KMS-11 (cell line): ENCODE measurements around the gene OR5M8.

Source experiments
- H2AFZ ChIP-seq: fragments of 200-600 bp; sonication (generic); 2 replicates; pipeline ENCODE4 v1.6.1; 2016; ENCODE audit warnings: antibody characterized with exemption, mixed run types, low read depth
- H3K27ac ChIP-seq: fragments of 200-600 bp; sonication (generic); 2 replicates; pipeline ENCODE4 v1.6.1; 2016; ENCODE audit warnings: mild to moderate bottlenecking, mixed run types
- H3K27me3 ChIP-seq: fragments of 200-600 bp; sonication (generic); 2 replicates; pipeline ENCODE4 v1.6.1; 2017; ENCODE audit warnings: mild to moderate bottlenecking, low read depth, mixed run types, moderate library complexity; ENCODE audit not compliant: insufficient read depth
- H3K36me3 ChIP-seq: fragments of 200-600 bp; sonication (generic); 2 replicates; pipeline ENCODE4 v1.6.1; 2017; ENCODE audit warnings: mild to moderate bottlenecking, mixed run types; ENCODE audit not compliant: insufficient read depth
- H3K4me1 ChIP-seq: fragments of 200-600 bp; sonication (generic); 2 replicates; pipeline ENCODE4 v1.6.1; 2016; ENCODE audit warnings: mild to moderate bottlenecking, low read depth, mixed run types; ENCODE audit not compliant: poor library complexity, severe bottlenecking
- H3K4me2 ChIP-seq: fragments of 200-600 bp; sonication (generic); 2 replicates; pipeline ENCODE4 v1.7.0; 2016; ENCODE audit warnings: mild to moderate bottlenecking, mixed run types
- H3K4me3 ChIP-seq: fragments of 200-600 bp; sonication (generic); IDR thresholded peaks from 2 replicates; pipeline ENCODE4 v1.6.1; 2017; ENCODE audit warnings: low read depth, low read length, mixed read lengths; ENCODE audit not compliant: insufficient read depth
- H3K79me2 ChIP-seq: fragments of 200-600 bp; sonication (generic); 2 replicates; pipeline ENCODE4 v1.6.1; 2016; ENCODE audit warnings: low read depth, mixed run types; ENCODE audit not compliant: insufficient read depth
- H3K9ac ChIP-seq: fragments of 200-600 bp; sonication (generic); 2 replicates; pipeline ENCODE4 v1.6.1; 2016; ENCODE audit warnings: mild to moderate bottlenecking, mixed run types
- H4K20me1 ChIP-seq: fragments of 200-600 bp; sonication (generic); 2 replicates; pipeline ENCODE4 v1.6.1; 2016; ENCODE audit warnings: mild to moderate bottlenecking, mixed run types; ENCODE audit not compliant: insufficient read depth
- CTCF ChIP-seq: fragments of 200-600 bp; sonication (generic); conservative IDR thresholded peaks from 2 replicates; pipeline ENCODE4 v1.6.1; 2017; ENCODE audit warnings: low read depth, mild to moderate bottlenecking, antibody characterized with exemption, low read length, moderate library complexity, mixed read lengths

Gene OR5M8

GRCh38 chr11:56474729-56475235, 16.4 kb downstream of the OR5M8 start:
- no peaks in the 10 kb centered on the region for H4K20me1 ChIP-seq
- no peak overlapping the region for H3K4me2 ChIP-seq
- H3K79me2 ChIP-seq, result no peaks in the 10 kb centered on the region
- H3K9ac ChIP-seq, result no peak overlapping the region
- H3K27ac ChIP-seq, result no peak overlapping the region
- no peak for TF ChIP-seq CTCF
- H3K4me3 ChIP-seq, result no peak overlapping the region
- no peak overlapping the region for H2AFZ ChIP-seq
- no peaks in the 10 kb centered on the region for H3K36me3 ChIP-seq
- no peaks in the 10 kb centered on the region for H3K27me3 ChIP-seq
- no peaks in the 10 kb centered on the region for H3K4me1 ChIP-seq

GRCh38 chr11:56473252-56473651, 17.9 kb downstream of the OR5M8 start, which contains the start of gene OR5M3:
TSS of gene OR5M3 (minus strand) at chr11:56473352. CDS start at chr11:56470497, 2,855 bp downstream.
- no peak within 1 kb of the TSS for H3K4me3 ChIP-seq
- H3K36me3 ChIP-seq, result no peaks in the 10 kb centered on the region
- H3K27ac ChIP-seq, result no peak within 1 kb of the TSS
- H3K9ac ChIP-seq, result no peak within 1 kb of the TSS
- H3K4me1 ChIP-seq, result no peaks in the 10 kb centered on the region
- H3K27me3 ChIP-seq, result no peaks in the 10 kb centered on the region
- H3K79me2 ChIP-seq, result no peaks in the 10 kb centered on the region
- no peak within 1 kb of the TSS for H3K4me2 ChIP-seq
- no peaks in the 10 kb centered on the region for H4K20me1 ChIP-seq
- H2AFZ ChIP-seq, result no peak within 1 kb of the TSS
- TF ChIP-seq CTCF, result no peak

- no peak overlapping the region for H3K27ac ChIP-seq
- no peaks in the 10 kb centered on the region for H3K79me2 ChIP-seq
- H3K4me2 ChIP-seq, result no peak overlapping the region
- H3K9ac ChIP-seq, result no peak overlapping the region
- no peaks in the 10 kb centered on the region for H3K27me3 ChIP-seq
- no peaks in the 10 kb centered on the region for H3K4me1 ChIP-seq
- no peak overlapping the region for H2AFZ ChIP-seq
- H4K20me1 ChIP-seq, result no peaks in the 10 kb centered on the region
- no peak for TF ChIP-seq CTCF
- H3K4me3 ChIP-seq, result no peak overlapping the region
- H3K36me3 ChIP-seq, result no peaks in the 10 kb centered on the region
Measured at GRCh38 chr11:56457076-56457475, 34.1 kb downstream of the OR5M8 start.

- H3K4me1 ChIP-seq, result no peaks in the 10 kb centered on the region
- no peak overlapping the region for H3K4me3 ChIP-seq
- H3K79me2 ChIP-seq, result no peaks in the 10 kb centered on the region
- H3K27me3 ChIP-seq, result no peaks in the 10 kb centered on the region
- no peaks in the 10 kb centered on the region for H4K20me1 ChIP-seq
- no peak for TF ChIP-seq CTCF
- H3K9ac ChIP-seq, result no peak overlapping the region
- H3K4me2 ChIP-seq, result no peak overlapping the region
- H2AFZ ChIP-seq, result no peak overlapping the region
- no peaks in the 10 kb centered on the region for H3K36me3 ChIP-seq
- H3K27ac ChIP-seq, result no peak overlapping the region
Measured at GRCh38 chr11:56453521-56453920, 37.6 kb downstream of the OR5M8 start.
